NCI-H2196 treated with DMSO at 0.1 percent for 48 hours (cell line): ENCODE data around the gene CAPN15.

Experiments used
- DNase-seq: peaks from one replicate; lab custom pipeline; 2025; ENCODE audit not compliant: unreplicated experiment; lab: John Stamatoyannopoulos, UW

CAPN15 gene

DNA sequence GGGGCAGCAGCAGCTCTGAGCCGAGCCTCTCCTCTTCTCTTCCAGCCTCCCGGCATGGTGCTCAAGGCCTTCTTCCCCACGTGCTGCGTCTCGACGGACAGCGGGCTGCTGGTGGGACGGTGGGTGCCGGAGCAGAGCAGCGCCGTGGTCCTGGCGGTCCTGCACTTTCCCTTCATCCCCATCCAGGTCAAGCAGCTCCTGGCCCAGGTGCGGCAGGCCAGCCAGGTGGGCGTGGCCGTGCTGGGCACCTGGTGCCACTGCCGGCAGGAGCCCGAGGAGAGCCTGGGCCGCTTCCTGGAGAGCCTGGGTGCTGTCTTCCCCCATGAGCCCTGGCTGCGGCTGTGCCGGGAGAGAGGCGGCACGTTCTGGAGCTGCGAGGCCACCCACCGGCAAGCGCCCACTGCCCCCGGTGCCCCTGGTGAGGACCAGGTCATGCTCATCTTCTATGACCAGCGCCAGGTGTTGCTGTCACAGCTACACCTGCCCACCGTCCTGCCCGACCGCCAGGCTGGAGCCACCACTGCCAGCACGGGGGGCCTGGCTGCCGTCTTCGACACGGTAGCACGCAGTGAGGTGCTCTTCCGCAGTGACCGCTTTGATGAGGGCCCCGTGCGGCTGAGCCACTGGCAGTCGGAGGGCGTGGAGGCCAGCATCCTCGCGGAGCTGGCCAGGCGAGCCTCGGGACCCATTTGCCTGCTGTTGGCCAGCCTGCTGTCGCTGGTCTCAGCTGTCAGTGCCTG lies 46.7 kb downstream of the CAPN15 start:
- no peak for DNase-seq

GRCh38 chr16:575354-576196 lies 48.1 kb downstream of the CAPN15 start:
- no peak for DNase-seq

- no peak for DNase-seq
Observed at GRCh38 chr16:576197-576822, 48.8 kb downstream of the CAPN15 start.

DNA sequence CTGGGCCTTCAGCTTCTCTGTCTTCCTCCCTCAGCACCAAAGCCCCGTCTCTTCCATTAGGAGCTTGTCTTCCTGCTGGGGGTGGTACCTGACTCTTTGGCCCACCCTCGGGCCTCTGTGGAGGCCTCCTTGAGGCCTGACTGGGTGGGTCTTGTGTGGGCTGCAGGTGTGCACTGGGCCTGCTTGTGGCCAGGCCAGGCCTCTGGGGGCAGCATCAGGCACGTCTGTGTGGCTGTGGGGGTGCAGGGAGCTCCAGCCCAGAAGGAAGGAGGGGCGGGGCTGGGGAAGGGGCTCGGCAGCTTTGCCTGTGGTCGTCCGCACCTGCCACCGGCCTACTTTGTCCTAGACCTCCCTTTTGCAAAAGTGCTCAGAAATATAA lies 49.3 kb downstream of the CAPN15 start:
- DNase-seq = no peak

DNA sequence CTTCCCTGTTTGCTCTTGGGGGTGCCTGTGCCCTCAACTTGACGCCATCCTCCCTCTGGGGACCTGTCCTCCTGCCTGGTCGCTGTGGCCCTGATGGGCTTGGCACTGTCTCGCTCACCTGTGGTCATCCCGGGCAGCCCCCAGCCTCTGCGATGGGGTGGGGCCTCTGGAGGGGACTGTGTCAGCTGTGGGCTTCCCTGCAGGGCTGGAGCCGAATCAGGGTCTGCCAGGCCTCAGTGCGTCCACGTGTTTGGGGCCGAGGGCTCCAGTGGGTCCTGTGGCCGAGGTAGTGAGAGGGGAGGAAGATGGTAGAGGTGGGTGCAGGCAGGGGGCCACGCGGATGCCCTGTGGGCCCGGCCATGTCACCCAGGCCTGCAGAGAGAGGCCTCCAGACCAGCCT lies 50.3 kb downstream of the CAPN15 start:
- DNase-seq = no peak

DNA sequence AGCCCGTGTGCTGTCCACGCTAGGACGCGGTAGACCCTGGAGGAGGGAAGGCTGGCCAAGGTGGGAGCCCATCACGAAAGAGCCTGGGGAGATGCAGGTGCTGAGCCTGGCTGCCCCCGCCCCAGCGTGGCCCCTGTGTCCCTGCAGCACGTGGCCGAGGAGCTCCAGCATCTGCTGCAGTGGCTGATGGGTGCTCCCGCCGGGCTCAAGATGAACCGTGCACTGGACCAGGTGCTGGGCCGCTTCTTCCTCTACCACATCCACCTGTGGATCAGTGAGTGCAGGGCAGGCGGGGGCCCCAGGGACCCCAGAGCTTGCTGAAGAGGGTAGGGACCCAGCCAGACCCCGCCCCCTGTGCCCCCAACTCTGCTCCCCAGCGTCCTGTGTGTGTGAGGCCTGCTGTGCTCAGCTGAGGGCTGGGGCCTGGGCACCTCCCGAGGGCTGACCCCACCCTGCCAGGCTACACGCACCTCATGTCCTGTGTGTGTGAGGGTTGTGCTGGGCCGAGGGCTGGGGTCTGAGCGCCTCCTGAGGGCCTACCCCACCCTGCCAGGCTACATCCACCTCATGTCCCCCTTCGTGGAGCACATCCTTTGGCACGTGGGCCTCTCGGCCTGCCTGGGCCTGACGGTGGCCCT lies 50.8 kb downstream of the CAPN15 start:
- no peak for DNase-seq

DNA sequence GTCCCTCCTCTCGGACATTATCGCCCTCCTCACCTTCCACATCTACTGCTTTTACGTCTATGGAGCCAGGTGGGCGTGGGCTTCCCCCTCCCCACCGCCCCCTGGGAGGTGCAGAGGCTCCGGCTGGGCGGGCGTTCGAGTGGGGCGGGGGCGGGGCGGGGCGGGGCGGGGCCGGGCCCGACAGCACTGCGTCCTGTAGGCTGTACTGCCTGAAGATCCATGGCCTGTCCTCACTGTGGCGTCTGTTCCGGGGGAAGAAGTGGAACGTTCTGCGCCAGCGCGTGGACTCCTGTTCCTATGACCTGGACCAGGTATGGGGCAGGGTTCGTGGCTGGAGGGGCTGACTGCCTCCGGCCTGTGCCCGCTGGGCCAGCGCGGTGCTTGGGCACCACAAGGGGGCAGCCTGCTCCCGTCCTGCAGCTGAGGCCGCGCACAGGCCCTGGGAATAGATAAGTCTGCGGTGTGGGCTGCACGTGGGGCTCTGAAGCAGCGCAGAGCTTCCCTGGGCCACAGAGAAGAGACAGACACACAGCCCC lies 51.4 kb downstream of the CAPN15 start:
- no peak for DNase-seq

GRCh38 chr16:580141-580945 lies 52.8 kb downstream of the CAPN15 start:
- DNase-seq = no peak

DNA sequence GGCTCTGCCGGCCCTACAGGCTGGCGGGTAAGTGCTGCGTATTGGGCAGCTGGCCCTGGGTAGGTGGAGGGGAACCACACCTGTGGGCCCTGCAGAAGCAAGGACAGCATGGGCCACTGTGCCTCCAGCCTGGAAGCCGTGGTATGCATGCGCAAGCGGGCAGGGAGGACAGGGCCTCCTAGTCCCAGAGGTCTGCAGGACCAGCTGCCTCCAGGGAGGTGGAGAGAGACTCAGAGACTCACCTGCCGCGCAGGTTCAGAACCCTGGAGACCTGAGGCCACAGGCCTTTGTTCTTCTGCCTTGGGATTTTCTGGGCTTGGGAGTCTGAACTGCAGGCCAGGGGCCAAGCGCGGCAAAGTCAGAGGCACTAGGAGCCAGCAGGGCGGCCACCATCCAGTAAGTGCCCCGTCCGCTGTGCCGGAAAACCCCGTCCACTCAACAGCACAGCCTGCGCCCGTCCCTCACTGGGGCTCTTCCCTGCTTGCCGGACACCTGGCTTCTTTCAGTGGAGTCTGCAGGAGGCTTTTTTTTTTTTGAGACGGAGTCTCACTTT lies 53.5 kb downstream of the CAPN15 start:
- DNase-seq = no peak

DNA sequence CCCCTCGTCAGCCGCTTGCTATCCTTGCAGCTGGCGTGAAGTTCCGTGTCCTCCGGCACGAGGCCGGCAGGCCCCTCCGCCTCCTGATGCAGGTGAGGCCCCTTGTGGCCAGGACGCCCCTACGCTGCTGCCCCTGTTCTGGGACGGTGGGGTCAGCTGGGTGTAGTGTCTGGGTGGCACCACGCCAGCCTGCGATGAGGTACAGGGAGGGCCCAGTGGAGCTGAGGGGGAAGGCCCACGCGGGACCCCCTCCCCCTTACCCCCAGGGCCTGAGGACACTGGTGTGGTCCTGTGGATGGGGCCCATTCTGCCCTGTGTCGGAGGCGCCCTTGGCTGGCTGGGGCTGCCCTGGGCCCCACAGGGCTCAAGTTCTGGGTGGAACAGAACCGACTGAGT lies 54.7 kb downstream of the CAPN15 start:
- no peak for DNase-seq

GRCh38 chr16:582614-583331 lies 55.3 kb downstream of the CAPN15 start:
- no peak for DNase-seq

- no peak for DNase-seq
Observed at GRCh38 chr16:583470-583814, 55.9 kb downstream of the CAPN15 start.

DNA sequence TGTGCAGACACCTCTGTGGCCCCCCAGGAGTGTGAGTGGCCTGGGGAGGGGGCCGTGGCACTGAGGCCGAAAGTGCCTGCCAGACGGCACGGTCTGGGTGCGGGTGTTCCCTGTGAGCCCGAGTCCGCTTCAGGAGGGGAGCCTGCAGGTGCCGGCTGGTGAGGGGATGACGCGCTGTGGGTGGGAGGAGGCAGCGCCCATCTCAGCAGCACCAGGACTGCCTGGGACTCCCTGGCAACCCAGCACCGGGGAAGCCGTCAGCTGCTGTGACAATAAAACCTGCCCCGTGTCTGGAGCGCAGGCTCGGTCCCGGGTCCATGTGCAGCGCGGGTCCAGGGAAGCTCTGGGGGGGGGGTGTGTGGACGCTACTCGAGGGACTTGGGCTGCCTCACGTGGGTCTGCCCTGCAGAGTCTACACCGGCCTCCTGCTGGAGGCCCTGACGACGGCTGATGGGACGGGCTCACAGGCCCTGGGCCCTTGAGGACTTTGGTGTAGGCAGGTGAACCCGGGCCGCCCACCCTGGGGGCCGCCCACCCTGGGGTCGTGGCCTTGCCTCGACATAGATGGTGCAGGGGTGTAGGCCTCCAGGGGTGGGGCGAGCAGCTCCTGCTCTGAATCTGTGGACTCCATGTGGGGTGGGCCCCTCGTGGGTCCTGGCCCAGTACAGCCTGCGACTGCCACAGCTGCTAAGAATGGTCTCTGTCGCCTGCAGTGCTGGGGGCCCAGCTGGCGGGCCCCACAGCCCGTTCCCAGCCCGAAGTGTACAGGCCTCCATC lies 56.5 kb downstream of the CAPN15 start:
- DNase-seq = no peak

DNA sequence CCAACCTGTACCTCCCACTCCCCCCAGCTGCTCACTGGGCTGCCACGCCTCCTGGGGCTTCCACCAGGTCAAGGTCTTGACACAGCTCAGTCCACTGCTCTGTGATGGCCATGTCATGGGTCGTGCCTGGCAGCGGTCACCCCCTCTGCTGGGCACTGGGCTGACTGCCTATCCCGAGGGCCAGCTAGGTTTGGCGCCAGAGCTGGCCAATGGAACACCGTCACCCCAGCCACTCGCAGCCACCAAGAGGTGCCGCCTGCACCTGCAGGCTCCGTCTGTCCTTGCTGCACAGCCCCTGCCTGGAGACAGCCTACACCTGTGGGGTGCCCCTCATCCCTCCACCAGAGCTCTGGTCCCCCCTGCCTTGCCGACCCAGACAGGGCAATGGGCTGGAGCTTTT lies 57.8 kb downstream of the CAPN15 start:
- no peak for DNase-seq

DNA sequence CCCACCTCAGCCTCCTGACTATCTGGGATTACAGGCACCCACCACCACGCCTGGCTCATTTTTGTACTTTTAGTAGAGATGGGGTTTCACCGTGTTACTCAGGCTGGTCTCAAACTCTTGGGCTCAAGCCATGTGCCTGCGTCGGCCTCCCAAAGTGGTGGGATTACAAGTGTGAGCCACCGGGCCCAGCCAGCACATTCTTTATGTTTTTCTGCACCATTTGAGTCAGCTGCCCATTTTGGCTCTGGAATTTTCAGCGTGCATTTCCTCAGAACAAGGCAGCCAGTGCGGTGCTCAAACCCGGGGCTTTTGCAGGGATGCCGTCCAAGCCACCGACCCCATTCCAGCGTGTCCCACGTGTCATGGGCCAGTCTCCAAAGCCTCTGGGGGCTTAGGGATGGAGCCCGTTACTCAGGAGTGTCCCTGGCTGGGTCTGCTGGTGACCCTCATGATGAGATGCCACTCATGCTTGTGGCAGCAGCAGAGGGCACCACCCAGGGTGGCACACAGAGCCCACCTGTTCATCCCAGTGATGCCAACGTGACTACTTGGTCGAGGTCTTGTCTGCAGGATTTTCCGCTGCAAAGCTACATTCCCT lies 58.6 kb downstream of the CAPN15 start:
- DNase-seq = no peak

- no peak for DNase-seq
Observed at GRCh38 chr16:586645-587590, 59.4 kb downstream of the CAPN15 start.

GRCh38 chr16:588639-588888 lies 61.1 kb downstream of the CAPN15 start:
- DNase-seq = no peak
